SW480 (cell line): ENCODE results near the gene PDE8A.

ENCODE experiments used
- DNase-seq: peaks from one replicate; pipeline ENCODE4 v3.0.0-alpha.2; 2016; ENCODE audit warnings: low spot score

The PDE8A gene

DNA sequence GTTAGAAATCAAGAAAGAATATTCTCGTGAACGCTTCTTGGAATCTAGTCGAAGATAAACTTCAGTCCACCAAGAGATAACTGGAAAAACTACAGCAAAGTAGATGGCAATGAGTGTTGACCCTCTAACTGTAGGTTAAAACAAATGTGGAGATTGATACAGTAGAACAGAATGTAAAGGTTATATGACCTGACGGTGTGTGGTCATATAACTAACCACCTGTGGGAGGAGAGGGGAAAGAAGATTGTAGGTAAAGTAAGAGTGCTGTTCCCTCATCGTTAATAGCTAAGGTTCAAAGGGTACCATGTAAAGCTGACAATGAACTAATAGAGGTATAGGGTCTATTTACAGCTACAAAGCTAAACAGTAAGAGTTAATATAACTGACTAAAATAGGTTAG lies 52.6 kb downstream of the PDE8A start:
- no peak for DNase-seq

GRCh38 chr15:85035980-85036379 lies 54.3 kb downstream of the PDE8A start:
- no peak for DNase-seq

GRCh38 chr15:85036716-85037115 lies 55.1 kb downstream of the PDE8A start:
- DNase-seq: no peak

- no peak for DNase-seq
Measured at GRCh38 chr15:85037641-85038040, 56.0 kb downstream of the PDE8A start.

- DNase-seq: no peak
Measured at GRCh38 chr15:85041230-85041629, 59.6 kb downstream of the PDE8A start.

- peak; percentile 84 for DNase-seq
Measured at GRCh38 chr15:85044251-85044853, 62.7 kb downstream of the PDE8A start.

DNA sequence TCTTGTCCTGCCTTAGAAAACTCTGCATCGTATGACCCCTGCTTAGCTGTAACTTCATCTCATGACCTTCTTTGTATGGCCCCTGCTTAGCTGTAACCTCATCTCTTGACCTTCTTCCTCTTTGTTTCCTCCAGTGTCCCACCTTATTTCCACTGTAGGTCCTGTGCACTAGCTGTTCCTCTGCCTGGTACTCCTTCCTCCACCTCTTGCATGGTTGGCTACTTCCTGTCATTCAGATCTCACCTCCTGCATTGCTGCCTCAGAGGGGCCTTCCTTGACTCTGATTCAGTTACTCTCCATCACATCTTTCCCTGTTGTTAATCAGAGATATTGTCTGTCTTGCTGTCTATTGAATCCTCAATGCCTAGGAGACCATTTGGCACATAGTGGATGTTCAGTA lies 63.2 kb downstream of the PDE8A start:
- no peak for DNase-seq

DNA sequence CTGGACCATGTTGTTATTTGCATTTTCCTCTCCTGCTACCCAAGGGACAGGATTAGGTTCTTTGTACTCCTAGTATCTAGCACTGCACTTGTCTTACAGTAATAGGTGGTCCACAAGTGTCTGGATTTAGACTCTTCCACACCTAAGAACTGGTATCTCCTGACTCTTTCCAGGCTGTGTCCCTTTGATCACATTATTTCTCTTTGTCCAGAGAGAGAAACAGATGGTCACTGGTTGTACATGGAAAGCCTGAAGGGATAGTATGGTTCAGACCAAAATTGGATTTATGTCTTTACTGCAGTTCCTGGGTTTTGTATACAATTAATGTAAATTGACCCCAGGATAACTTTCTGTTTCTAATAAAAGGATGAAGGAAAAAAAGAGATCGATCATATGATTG lies 64.0 kb downstream of the PDE8A start:
- no peak for DNase-seq

GRCh38 chr15:85047271-85047948 lies 65.8 kb downstream of the PDE8A start:
- peak; percentile 97 for DNase-seq

GRCh38 chr15:85048430-85048829 lies 66.8 kb downstream of the PDE8A start:
- no peak for DNase-seq

- DNase-seq: no peak
Measured at GRCh38 chr15:85049805-85050204, 68.1 kb downstream of the PDE8A start.

GRCh38 chr15:85059734-85060133 lies 78.1 kb downstream of the PDE8A start:
- DNase-seq: no peak

DNA sequence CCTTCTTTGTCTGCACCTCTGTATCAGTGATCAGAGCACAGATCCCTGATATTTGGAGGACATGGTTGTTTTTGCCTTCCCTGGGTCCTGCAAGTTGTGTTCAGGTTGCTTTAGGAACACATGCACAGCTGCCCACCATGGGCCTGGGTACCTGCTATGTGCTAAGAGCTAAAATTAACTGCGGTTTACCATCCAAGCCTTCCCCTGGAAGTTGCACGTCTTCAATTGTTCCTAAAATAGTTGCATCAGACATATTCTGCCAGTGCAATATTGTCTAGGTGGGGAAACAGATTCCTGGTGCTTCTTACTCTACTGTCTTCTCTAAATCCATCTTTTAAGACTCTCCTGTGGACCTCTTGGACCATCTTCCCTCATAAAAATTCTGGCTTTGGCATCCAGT lies 80.9 kb downstream of the PDE8A start:
- DNase-seq: no peak

GRCh38 chr15:85063088-85063487 lies 81.4 kb downstream of the PDE8A start:
- no peak for DNase-seq

GRCh38 chr15:85063522-85064079 lies 81.9 kb downstream of the PDE8A start:
- no peak for DNase-seq

DNA sequence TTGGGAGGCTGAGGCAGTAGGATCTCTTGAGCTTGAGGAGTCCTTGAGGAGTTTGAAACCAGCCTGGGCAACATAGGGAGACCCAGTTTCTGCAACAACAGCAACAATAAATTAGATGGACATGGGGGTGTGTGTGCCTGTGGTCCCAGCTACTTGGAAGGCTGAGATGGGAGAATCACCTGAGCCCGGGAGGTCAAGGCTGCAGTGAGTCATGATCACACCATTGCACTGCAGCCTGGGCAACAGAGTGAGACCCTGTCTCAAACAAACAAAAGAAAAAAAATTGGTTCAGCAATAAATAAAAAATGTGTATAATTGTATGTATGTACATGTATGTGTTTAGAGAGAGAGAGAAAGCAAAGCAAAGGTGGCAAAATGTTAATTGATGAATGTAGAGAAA lies 83.1 kb downstream of the PDE8A start:
- no peak for DNase-seq

- no peak for DNase-seq
Measured at GRCh38 chr15:85071061-85071460, 89.4 kb downstream of the PDE8A start.

DNA sequence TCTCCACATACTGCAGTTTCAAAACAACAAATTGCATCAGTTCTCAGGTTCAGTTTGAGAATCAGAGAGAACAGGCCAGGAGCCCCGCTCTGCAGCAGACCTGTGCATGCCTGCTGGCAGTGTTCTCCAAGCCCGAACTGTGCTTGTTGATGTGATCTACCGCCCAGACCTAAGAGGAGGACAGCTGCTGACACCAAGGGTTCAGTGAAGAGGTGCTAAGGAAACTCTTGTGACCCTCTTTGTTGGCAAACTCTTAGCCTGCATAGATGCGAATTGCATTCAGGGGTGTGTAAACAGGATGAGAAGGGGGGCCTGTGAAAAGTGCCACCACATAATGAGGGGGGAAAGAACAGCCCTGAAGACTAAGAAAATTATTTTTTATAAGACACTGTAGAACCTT lies 89.8 kb downstream of the PDE8A start:
- DNase-seq: no peak

DNA sequence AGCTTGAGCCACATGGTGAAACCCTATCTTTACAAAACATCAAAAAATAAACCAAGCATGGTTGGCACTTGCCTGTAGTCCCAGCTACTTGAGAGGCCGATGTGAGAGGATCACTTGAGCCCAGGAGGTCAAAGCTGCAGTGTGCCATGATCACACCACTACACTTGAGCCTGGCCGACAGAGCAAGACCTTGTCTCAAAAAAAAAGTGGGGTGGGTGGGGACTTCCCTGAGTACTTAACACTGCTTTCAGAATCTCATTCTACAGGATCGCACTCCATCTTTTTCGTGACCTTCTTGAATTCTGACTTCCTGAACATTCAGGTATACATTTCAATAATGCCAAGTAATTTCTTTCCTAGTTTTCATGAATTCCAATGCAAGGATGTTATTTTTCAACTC lies 91.3 kb downstream of the PDE8A start:
- no peak for DNase-seq

DNA sequence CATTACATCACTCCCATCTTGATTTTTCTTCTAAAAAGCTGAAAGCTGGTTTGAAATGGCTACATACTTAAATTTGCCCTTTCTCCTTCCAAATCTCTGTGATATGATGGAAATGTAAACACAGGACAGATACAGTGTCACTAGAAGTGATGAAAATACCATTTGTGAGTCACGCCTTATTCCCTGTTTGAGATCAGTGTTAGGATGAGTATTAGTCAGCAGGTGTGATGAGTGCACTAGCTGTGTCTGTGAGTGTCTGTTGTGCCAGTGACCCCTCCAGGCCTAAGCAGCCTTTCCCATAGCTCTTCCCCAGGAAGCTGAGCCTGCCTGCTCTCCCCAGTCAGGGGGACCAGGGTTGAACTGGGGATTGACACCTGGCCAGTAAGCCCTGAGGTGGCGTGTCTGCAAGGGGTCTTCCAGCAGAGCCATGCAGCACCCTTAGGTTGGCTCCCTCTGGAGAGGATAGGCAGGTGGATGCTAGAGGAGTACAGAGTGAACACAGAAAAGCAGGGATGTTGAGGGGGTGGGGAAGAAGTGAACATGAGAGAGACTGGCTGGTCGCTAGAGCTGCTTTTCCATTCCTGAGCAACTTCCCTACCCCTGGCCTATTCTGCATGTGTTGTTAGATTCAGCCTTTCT lies 92.0 kb downstream of the PDE8A start:
- DNase-seq: no peak

- no peak for DNase-seq
Measured at GRCh38 chr15:85086855-85087254, 105.2 kb downstream of the PDE8A start.

- DNase-seq: no peak
Measured at GRCh38 chr15:85088300-85088699, 106.6 kb downstream of the PDE8A start.

DNA sequence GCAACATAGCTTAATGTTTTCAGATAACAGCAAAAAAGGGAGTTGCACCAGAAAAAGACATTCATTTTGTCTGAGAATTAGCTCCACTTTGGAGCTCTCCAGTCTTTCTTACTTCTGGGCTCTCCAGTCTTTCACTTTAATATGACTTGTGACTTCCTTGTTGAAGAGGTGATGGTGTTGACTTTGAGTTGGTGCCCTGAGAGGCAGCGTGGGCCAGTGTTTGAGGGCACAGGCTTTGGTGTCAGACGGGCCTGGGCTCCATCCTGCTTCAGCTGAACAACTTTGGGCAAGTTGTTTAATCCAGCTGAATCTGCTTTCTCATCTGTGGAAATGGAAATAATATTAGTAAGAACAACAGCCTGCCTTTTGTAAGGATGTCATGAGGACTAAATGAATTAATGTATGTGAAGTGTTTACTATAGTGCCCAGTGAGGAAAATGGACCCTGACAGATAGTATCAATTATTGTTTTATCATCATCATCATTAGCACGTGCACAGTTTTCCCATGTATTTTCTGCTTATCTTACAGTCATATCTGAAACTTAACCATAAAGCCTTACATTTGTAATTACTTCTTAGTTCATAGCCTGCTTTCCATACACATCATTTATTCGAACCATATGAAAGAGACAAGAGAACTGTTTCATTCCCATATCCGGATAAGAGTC lies 108.4 kb downstream of the PDE8A start:
- no peak for DNase-seq
